Globus pallidus (tissue), 1 donor: ENCODE results near the gene SELE.
"Not testable (repeated sequence)": the region's sequence is repeated elsewhere in the genome, so short reads cannot be mapped to it uniquely, and the experiment has no call there.

Experiments used
- DNase-seq: peaks from one replicate; pipeline ENCODE4 v3.0.0-alpha.2; 2015; ENCODE audit warnings: low spot score

SELE gene

DNA sequence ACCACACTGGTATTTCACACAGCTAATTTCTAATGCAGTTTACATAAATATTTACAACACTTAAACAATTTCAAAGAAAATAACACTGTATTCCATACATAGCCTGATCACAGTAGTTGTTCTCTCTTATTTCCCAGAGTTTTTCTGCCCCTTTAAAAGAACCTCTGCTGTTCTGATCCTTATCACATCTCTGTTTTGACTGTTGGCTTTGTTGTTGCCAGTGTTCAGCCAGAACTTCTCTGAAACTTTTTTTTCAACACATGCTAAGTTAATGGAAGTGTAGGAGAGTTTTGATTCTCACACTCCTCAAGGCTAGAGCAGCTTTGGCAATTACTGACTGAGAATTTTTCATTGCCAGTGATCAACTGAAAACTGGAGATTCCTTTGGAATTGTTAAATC, 11.1 kb downstream of the SELE start:
- no peak for DNase-seq

DNA sequence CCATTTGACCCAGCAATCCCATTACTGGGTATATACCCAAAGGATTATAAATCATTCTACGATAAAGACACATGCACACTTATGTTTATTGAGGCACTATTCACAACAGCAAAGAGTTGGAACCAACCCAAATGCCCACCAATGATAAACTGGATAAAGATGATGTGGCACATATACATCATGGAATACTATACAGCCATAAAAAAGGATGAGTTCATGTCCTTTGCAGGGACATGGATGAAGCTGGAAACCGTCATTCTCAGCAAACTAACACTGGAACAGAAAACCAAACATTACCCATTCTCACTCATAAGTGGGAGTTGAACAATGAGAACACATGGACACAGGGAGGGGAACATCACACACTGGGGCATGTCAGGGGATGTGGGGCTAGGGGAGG, 18.8 kb downstream of the SELE start:
- DNase-seq: not testable (repeated sequence)

- not testable (repeated sequence) for DNase-seq
Observed at GRCh38 chr1:169713090-169713489, 20.8 kb downstream of the SELE start.

DNA sequence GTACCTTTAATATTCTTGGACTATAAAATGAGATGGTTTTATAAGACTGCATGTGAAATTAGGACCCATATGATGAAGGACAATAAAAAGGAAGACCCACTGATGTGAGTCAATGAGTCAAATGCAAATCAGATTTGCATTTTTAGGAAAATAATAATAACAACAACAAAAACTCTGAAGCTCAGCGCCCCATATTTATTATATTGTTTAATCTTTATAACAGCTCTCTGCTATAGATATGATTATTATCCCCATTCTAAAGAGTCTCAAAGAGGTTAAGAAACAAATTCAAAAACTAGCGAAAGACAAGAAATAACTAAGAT, 21.6 kb downstream of the SELE start:
- DNase-seq: no peak

DNA sequence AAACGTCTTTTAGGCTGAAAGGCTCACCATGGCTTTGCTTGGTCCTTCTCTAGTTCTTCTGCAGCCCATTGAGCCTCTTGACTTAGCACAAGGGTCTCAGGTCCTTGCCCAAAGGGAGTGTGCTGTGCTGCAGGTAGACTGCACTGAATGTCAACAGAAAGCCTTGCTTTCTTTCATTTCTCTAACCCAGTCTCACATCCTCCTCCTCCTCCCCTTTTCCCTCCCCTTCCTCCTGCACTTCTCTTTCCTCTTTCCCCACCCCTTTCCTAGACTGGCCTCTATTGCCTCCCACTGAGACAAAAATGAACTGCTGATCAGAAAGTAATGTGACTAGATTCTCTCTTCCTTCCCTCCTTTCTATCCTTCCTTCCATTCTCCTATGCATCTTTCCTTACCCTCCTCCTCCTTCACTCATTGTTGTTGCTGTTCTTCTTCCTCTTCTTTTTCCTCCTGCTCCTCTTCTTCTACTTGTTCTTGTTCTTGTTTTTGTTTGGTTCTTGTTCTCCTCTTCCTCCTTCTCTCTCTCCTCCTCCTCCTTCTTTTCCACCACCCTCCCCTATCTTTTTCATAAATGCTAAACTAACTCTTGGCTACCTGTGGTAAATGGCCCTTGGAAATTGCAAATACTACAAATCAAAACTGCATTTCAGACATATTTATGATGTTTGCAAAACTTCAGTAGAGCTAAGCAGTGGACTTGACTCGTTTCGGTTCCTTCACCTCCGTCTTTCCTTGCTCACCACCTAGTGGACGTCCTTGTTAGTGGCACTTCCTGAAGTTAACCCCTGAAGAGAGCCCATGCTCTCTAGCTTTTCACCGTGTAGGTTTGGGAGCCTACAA, 22.2 kb downstream of the SELE start, which contains the start of gene SELL:
Gene SELL, minus strand, starts transcription at position 152 of the 840 bp plus-strand sequence. Its CDS starts 122 bp downstream, at position 30.
- DNase-seq: peak; percentile 72

- DNase-seq: no peak
Observed at GRCh38 chr1:169708647-169709046, 25.2 kb downstream of the SELE start.

- no peak for DNase-seq
Observed at GRCh38 chr1:169707912-169708604, 25.8 kb downstream of the SELE start.

- no peak for DNase-seq
Observed at GRCh38 chr1:169704797-169705196, 29.1 kb downstream of the SELE start.

- no peak for DNase-seq
Observed at GRCh38 chr1:169701261-169702005, 32.4 kb downstream of the SELE start.

DNA sequence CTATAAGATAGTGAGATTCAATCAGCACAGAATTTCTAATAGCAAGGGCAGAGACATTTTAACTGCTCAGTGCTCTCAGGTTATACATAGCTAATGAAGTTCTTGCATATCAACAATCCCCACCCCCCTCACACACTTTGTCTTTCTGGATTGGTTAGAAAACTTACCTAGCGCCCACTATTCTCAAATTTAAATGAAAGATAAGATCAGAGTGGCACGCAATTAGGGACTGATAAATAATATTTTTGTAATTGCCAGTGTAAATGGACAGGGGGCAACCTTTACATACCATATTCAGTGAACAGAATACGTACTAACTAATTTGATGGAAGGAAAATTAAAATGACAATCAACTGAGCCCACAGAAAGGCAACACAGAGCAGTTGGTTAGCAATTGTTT, 34.2 kb downstream of the SELE start:
- DNase-seq: no peak

DNA sequence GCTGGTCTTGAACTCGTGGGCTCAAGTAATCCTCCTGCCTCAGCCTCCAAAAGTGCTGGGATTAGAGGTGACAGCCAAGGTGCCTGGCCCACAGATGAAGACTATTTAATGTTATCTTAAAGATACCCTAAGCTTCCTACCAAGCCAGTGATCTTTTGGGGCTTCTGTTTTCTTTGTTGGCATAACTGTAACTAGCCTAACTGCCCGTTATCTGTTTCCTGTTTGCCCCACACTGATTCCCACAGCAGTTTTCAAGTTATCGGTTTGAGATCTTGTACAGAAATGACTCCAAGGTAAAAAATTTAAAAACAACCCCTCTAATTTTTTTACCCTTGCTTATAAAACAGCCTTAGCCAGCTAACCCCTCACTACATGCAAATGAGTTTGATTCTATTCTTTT, 34.9 kb downstream of the SELE start:
- no peak for DNase-seq

DNA sequence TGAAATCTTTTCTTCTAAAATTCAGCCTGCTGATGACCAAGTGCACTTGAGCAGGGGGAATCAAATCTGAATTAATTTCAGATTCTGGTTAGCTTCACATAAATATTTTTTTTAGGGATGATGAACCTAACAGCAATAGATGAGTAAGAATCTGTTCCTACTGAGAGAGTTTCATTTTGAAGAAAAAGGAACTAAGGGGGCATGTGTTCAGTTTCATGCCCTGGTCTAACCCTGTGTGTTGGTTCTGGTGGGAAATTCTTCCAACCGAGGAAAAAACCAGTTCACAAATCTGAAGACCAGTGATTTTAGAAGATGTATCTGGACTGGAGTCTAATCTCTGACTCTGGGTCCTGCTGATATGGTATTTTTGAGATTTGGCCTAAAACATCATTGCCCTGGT, 36.1 kb downstream of the SELE start:
- no peak for DNase-seq

- DNase-seq: no peak
Observed at GRCh38 chr1:169696273-169697100, 37.4 kb downstream of the SELE start.

DNA sequence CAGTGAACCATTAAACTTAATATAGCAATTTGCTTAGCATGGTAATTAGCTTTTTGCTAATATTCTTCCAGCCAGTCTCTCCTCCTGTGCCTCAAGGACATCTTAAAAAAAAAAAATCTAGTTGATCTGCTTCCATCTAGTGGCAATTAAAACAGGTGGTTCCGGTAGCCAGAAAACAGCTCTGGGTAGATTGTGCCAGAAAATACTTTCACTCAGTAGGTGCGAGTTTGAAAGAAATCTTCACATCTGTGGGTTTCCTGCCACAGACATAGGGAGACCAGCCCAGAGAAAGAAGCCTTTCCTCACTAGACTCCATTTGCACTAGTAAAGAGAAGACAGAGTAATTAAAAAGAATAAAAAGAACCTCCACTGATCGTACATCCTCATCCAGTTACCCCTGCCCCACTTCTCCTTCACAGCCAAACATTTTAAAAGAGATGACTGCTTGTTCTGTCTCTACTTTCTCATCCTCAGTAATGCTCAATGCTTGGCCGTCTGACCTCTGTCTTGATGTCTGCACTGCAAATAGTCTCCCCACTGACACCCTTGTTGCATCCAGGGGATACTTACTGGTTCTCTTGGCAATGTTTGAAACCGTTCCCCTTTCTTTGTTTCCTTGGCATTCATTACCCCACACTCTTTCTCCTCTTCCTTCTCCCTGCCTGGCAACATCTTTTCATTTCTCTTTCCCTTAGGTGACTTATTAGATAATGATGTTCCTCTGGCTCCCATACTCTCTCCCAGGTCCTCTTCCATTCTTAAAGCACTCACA, 39.4 kb downstream of the SELE start:
- no peak for DNase-seq

DNA sequence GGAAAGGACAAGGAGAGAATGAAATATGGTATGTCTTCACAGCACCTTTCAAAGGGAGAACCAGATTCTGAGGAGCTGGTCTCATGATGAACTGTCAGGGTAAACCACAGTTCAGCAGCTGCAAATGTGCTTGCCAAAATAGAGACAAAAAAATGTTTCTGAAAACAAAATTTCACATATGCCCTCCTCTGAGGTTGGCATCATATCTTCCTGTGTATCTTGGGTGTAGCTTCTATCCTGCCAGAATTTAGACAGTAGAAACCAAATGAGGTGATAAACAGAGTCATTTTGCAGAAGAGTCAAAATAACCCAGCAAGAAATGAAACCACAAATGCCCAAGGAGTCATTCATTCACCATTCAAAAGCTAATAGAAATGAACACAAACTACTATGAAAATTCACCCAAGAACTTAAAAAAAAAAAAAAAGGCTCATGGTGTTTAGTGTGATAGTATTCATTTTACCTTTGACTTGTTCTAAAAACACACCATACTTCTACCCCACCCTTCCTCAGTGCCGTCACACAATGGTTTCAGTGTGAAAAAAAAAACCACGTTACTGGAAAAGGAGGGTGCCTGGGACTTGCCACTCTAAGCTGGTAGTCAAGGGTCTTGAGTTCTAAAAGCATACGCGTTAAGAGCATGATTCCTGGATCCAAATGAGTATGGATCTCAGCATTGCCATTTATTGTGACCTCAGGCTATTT, 41.0 kb downstream of the SELE start:
- DNase-seq: no peak

DNA sequence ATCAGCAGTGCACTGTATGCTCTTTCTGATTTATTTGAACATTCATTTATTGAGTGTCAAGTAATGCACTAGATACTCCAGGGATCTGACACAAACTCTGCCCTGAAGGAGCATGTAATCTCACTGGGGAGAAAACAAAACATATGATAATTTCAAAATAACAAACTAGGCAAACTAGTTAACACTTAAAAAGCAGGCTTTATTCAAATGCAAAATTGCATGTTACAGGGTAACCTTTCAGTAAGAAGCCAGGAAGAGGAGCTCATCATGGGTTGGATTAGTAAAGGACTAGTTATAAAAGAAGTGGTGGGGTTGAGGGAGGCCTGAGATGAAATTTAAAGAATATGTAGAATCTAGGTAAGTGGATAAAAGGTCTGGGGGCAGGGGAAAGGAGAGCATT, 43.4 kb downstream of the SELE start:
- no peak for DNase-seq

- DNase-seq: no peak
Observed at GRCh38 chr1:169689395-169689794, 44.5 kb downstream of the SELE start.

- DNase-seq: not testable (repeated sequence)
Observed at GRCh38 chr1:169688377-169688776, 45.5 kb downstream of the SELE start.

- no peak for DNase-seq
Observed at GRCh38 chr1:169683661-169684060, 50.2 kb downstream of the SELE start.

DNA sequence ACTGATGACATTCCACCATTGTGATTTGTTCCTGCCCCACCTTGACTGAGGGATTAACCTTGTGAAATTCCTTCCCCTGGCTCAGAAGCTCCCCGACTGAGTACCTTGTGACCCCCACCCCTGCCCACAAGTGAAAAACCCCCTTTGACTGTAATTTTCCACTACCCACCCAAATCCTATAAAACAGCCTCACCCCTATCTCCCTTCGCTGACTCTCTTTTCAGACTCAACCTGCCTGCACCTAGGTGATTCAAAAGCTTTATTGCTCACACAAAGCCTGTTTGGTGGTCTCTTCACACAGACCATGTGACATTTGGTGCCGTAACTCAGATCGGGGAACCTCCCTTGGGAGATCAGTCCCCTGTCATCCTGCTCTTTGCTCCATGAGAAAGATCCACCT, 50.7 kb downstream of the SELE start:
- not testable (repeated sequence) for DNase-seq
